ENCODE measurements around the gene AK8. TPM values are rescaled to one million over a fixed set of nuclear protein-coding genes. Genes with fewer than 3 reads are reported as not detected.

Gene AK8
- total RNA-seq, 1 experiment from 2014 or later: 0.88 TPM

- Mint-ChIP-seq H3K4me3 (ENCODE audit: unreplicated experiment) (peak overlapping the region; percentile 73), H3K36me3 (ENCODE audit: insufficient read depth, unreplicated experiment) (peaks cover 6% of the 10 kb centered on the region), H3K27ac (ENCODE audit: unreplicated experiment) (no peak overlapping the region), H3K4me1 (ENCODE audit: low read depth, unreplicated experiment) (no peaks in the 10 kb centered on the region), H3K9me3 (ENCODE audit: unreplicated experiment) (no peaks in the 10 kb centered on the region), H3K27me3 (ENCODE audit: insufficient read depth, unreplicated experiment) (peaks cover 4% of the 10 kb centered on the region)
- CTCF ChIA-PET: interaction anchor here (1.4 kb wide), 1 partner anchor 101 kb away, joined by 4 read pairs; the partner anchor contains the start of gene DDX31
- POLR2A ChIA-PET: interaction anchor here (1.1 kb wide), 1 partner anchor 36 kb away, joined by 3 read pairs; no protein-coding TSS in a partner anchor
- intact Hi-C loops (cut with micrococcal nuclease; ENCODE audit: unreplicated experiment): no loop called here
- Histone ChIP-seq H3K4me3 (ENCODE audit: low read depth, low read length) (peak overlapping the region; percentile 41), H3K9me3 (no peaks in the 10 kb centered on the region), H3K27me3 (replicated peaks; ENCODE audit: control insufficient read depth, insufficient read depth, low read length) (no peaks in the 10 kb centered on the region), H3K36me3 (ENCODE audit: control insufficient read depth, insufficient read depth, low read length) (no peaks in the 10 kb centered on the region), H3K4me1 (no peaks in the 10 kb centered on the region)
- no peak for TF ChIP-seq CTCF (IDR thresholded peaks at IDR 0.05; ENCODE audit: insufficient read depth in 1 of 2, low read depth in 1 of 2, low read length in 1 of 2, severe bottlenecking in 1 of 2, unreplicated experiment in 1 of 2)
- DNase-seq: peak in 1 of 2 experiments; percentile 17
- BruUV-seq (replicated peaks): no TSS peak
Observed at GRCh38 chr9:132769906-132770769, 107.9 kb downstream of the AK8 start.

- peaks cover 4% of the 10 kb centered on the region for H3K27me3 Mint-ChIP-seq (ENCODE audit: insufficient read depth, unreplicated experiment)
- peak; percentile 57 for DNase-seq
- no peaks in the 10 kb centered on the region for H3K9me3 Mint-ChIP-seq (ENCODE audit: unreplicated experiment)
- POLR2A ChIA-PET: interaction anchor here (1.1 kb wide), 1 partner anchor 37 kb away, joined by 3 read pairs; no protein-coding TSS in a partner anchor
- H3K4me3 Mint-ChIP-seq (ENCODE audit: unreplicated experiment): peak overlapping the region; percentile 73
- CTCF ChIA-PET: interaction anchor here (0.5 to 1.4 kb wide), 2 partner anchors 100 to 842 kb away, joined by 3 to 4 read pairs; partner anchors contain the start of gene DDX31
- intact Hi-C loops (cut with micrococcal nuclease; ENCODE audit: unreplicated experiment): no loop called here
- TF ChIP-seq CTCF (IDR thresholded peaks at IDR 0.05; ENCODE audit: insufficient read depth in 1 of 2, low read depth in 1 of 2, low read length in 1 of 2, severe bottlenecking in 1 of 2, unreplicated experiment in 1 of 2): peak; percentile 33 to 46
- H3K36me3 ChIP-seq (ENCODE audit: control insufficient read depth, insufficient read depth, low read length): no peaks in the 10 kb centered on the region
- H3K27me3 ChIP-seq (replicated peaks; ENCODE audit: control insufficient read depth, insufficient read depth, low read length): no peaks in the 10 kb centered on the region
- no peaks in the 10 kb centered on the region for H3K4me1 ChIP-seq
- H3K9me3 ChIP-seq: no peaks in the 10 kb centered on the region
- no peaks in the 10 kb centered on the region for H3K4me1 Mint-ChIP-seq (ENCODE audit: low read depth, unreplicated experiment)
- BruUV-seq (replicated peaks): no TSS peak
- peaks cover 6% of the 10 kb centered on the region for H3K36me3 Mint-ChIP-seq (ENCODE audit: insufficient read depth, unreplicated experiment)
- H3K27ac Mint-ChIP-seq (ENCODE audit: unreplicated experiment): no peak overlapping the region
- H3K4me3 ChIP-seq (ENCODE audit: low read depth, low read length): peak overlapping the region; percentile 41
Observed at GRCh38 chr9:132768932-132769905, 108.9 kb downstream of the AK8 start.

GRCh38 chr9:132763574-132763973, 114.5 kb downstream of the AK8 start:
- no peaks in the 10 kb centered on the region for H3K27me3 ChIP-seq (replicated peaks; ENCODE audit: control insufficient read depth, insufficient read depth, low read length)
- no peak overlapping the region for H3K4me3 ChIP-seq (ENCODE audit: low read depth, low read length)
- no peak overlapping the region for H3K27ac Mint-ChIP-seq (ENCODE audit: unreplicated experiment)
- no peaks in the 10 kb centered on the region for H3K4me1 ChIP-seq
- POLR2A ChIA-PET: no interaction called here
- no peaks in the 10 kb centered on the region for H3K9me3 ChIP-seq
- H3K9me3 Mint-ChIP-seq (ENCODE audit: unreplicated experiment): no peaks in the 10 kb centered on the region
- no TSS peak for BruUV-seq (replicated peaks)
- H3K27me3 Mint-ChIP-seq (ENCODE audit: insufficient read depth, unreplicated experiment): peaks cover 4% of the 10 kb centered on the region
- intact Hi-C loops (cut with micrococcal nuclease; ENCODE audit: unreplicated experiment): no loop called here
- DNase-seq: no peak
- no peaks in the 10 kb centered on the region for H3K36me3 ChIP-seq (ENCODE audit: control insufficient read depth, insufficient read depth, low read length)
- H3K36me3 Mint-ChIP-seq (ENCODE audit: insufficient read depth, unreplicated experiment): no peaks in the 10 kb centered on the region
- no peak for TF ChIP-seq CTCF (IDR thresholded peaks at IDR 0.05; ENCODE audit: insufficient read depth in 1 of 2, low read depth in 1 of 2, low read length in 1 of 2, severe bottlenecking in 1 of 2, unreplicated experiment in 1 of 2)
- no peaks in the 10 kb centered on the region for H3K4me1 Mint-ChIP-seq (ENCODE audit: low read depth, unreplicated experiment)
- CTCF ChIA-PET: no interaction called here
- H3K4me3 Mint-ChIP-seq (ENCODE audit: unreplicated experiment): no peak overlapping the region

Data from Caco-2 (cell line).